ENCODE data around the gene FEM1A. TPM values are rescaled to one million over a fixed set of nuclear protein-coding genes. Genes with fewer than 3 reads are reported as not detected.

Gene FEM1A
- total and polyA plus RNA-seq, 9 of the 15 experiments (the other 6 are each of a cell fraction or from before 2014, with no cell fraction given): 0.08 to 19.0 (median 6.8) TPM

- 0 out of 4 replicates have a peak, but pooled peaks of 1 of the 2 experiments have one; percentile 16 for TF ChIP-seq RCOR1 (IDR thresholded peaks at IDR 0.05; ENCODE audit: borderline replicate concordance in 1 of 2, low read depth in 2 of 2, low read length in 2 of 2)
- TF ChIP-seq ZNF695 (CRISPR knock-in tag; IDR thresholded peaks at IDR 0.05): no peak
- no peak for TF ChIP-seq FIP1L1 (IDR thresholded peaks at IDR 0.05; ENCODE audit: low read depth, low read length, poor library complexity, severe bottlenecking)
- TF ChIP-seq ZNF121 (CRISPR knock-in tag; conservative IDR thresholded peaks at IDR 0.05): no peak
- TF ChIP-seq ZHX1 (conservative IDR thresholded peaks at IDR 0.05; ENCODE audit: low read length): no peak
- TF ChIP-seq KLF6 (CRISPR knock-in tag; IDR thresholded peaks at IDR 0.05; ENCODE audit: borderline replicate concordance): no peak
- no peak for TF ChIP-seq HES1 (IDR thresholded peaks at IDR 0.05; ENCODE audit: low read depth)
- TF ChIP-seq ZNF274 (IDR thresholded peaks at IDR 0.05; ENCODE audit: borderline replicate concordance, low read depth, low read length): no peak
- no peak for TF ChIP-seq ZNF586 (CRISPR knock-in tag; conservative IDR thresholded peaks at IDR 0.05)
- no peak for TF ChIP-seq EWSR1 (IDR thresholded peaks at IDR 0.05; ENCODE audit: borderline replicate concordance, low read depth, partially characterized antibody)
- TF ChIP-seq, protein P1, sequence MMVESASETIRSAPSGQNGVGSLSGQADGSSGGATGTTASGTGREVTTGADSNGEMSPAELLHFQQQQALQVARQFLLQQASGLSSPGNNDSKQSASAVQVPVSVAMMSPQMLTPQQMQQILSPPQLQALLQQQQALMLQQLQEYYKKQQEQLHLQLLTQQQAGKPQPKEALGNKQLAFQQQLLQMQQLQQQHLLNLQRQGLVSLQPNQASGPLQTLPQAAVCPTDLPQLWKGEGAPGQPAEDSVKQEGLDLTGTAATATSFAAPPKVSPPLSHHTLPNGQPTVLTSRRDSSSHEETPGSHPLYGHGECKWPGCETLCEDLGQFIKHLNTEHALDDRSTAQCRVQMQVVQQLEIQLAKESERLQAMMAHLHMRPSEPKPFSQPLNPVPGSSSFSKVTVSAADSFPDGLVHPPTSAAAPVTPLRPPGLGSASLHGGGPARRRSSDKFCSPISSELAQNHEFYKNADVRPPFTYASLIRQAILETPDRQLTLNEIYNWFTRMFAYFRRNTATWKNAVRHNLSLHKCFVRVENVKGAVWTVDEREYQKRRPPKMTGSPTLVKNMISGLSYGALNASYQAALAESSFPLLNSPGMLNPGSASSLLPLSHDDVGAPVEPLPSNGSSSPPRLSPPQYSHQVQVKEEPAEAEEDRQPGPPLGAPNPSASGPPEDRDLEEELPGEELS (CRISPR knock-in tag; IDR thresholded peaks at IDR 0.05; ENCODE audit: borderline replicate concordance): no peak
- no peak; a peak in 1 of 4 replicates for TF ChIP-seq TEAD1 (CRISPR knock-in tag; IDR thresholded peaks at IDR 0.05)
- TF ChIP-seq, protein P2, sequence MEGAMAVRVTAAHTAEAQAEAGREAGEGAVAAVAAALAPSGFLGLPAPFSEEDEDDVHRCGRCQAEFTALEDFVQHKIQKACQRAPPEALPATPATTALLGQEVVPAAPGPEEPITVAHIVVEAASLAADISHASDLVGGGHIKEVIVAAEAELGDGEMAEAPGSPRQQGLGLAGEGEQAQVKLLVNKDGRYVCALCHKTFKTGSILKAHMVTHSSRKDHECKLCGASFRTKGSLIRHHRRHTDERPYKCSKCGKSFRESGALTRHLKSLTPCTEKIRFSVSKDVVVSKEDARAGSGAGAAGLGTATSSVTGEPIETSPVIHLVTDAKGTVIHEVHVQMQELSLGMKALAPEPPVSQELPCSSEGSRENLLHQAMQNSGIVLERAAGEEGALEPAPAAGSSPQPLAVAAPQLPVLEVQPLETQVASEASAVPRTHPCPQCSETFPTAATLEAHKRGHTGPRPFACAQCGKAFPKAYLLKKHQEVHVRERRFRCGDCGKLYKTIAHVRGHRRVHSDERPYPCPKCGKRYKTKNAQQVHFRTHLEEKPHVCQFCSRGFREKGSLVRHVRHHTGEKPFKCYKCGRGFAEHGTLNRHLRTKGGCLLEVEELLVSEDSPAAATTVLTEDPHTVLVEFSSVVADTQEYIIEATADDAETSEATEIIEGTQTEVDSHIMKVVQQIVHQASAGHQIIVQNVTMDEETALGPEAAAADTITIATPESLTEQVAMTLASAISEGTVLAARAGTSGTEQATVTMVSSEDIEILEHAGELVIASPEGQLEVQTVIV (CRISPR knock-in tag; IDR thresholded peaks at IDR 0.05; ENCODE audit: borderline replicate concordance): no peak
- TF ChIP-seq, protein P3, sequence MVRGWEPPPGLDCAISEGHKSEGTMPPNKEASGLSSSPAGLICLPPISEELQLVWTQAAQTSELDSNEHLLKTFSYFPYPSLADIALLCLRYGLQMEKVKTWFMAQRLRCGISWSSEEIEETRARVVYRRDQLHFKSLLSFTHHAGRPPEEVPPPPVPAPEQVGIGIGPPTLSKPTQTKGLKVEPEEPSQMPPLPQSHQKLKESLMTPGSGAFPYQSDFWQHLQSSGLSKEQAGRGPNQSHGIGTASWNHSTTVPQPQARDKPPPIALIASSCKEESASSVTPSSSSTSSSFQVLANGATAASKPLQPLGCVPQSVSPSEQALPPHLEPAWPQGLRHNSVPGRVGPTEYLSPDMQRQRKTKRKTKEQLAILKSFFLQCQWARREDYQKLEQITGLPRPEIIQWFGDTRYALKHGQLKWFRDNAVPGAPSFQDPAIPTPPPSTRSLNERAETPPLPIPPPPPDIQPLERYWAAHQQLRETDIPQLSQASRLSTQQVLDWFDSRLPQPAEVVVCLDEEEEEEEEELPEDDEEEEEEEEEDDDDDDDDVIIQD (CRISPR knock-in tag; IDR thresholded peaks at IDR 0.05): no peak
- TF ChIP-seq GATAD2A (IDR thresholded peaks at IDR 0.05): no peak
These were observed 24.1 kb downstream of the FEM1A start (continued) for GRCh38 chr19:4815426-4816201.
